Keratinocyte (primary cell): ENCODE data around the gene BACE1-AS. TPM values are rescaled to one million over a fixed set of nuclear protein-coding genes. Genes with fewer than 3 reads are reported as not detected.
"Not testable (repeated sequence)": the region's sequence is repeated elsewhere in the genome, so short reads cannot be mapped to it uniquely, and the experiment has no call there.

Source experiments
- DNase-seq: peaks from one replicate; pipeline ENCODE4 v3.0.0-alpha.2; 2011; ENCODE audit warnings: low read depth, missing footprints, low spot score
- FAIRE-seq: peaks from 2 replicates; lab custom pipeline; 2011; peaks lifted over from hg19 to GRCh38; lab: Jason Lieb, UNC
- H2AFZ ChIP-seq: 2 replicates; pipeline ENCODE4 v1.6.0; 2012; ENCODE audit warnings: low read length, control low read depth, inconsistent platforms; ENCODE audit not compliant: control insufficient read depth
- H3K27ac ChIP-seq: 2 replicates; pipeline ENCODE4 v1.5.1; 2011; ENCODE audit warnings: low read length; ENCODE audit not compliant: control insufficient read depth, insufficient read depth
- H3K27me3 ChIP-seq: 3 replicates; pipeline ENCODE4 v1.6.0; 2011; ENCODE audit warnings: low read length; ENCODE audit not compliant: control insufficient read depth, insufficient read depth; ENCODE audit errors: extremely low read depth
- H3K36me3 ChIP-seq, 2 experiments: 2 replicates in 1 of 2; 3 replicates in 1 of 2; pipeline ENCODE4 v1.5.1; 2011; ENCODE audit warnings: low read length in 2 of 2, mild to moderate bottlenecking in 1 of 2; ENCODE audit not compliant: control insufficient read depth in 2 of 2, insufficient read depth in 2 of 2; ENCODE audit errors: extremely low read depth in 1 of 2
- H3K4me1 ChIP-seq: 3 replicates; pipeline ENCODE4 v1.5.1; 2011; ENCODE audit warnings: low read length; ENCODE audit not compliant: control insufficient read depth, insufficient read depth; ENCODE audit errors: extremely low read depth
- H3K4me2 ChIP-seq: 3 replicates; pipeline ENCODE4 v1.6.0; 2011; ENCODE audit warnings: low read depth, low read length; ENCODE audit not compliant: control insufficient read depth, insufficient read depth; ENCODE audit errors: extremely low read depth
- H3K4me3 ChIP-seq, 3 experiments: fragments of 200-600 bp in 1 of 3; sonication (generic) in 1 of 3; 2 replicates in 2 of 3; 3 replicates in 1 of 3; pipeline ENCODE4 v1.5.1; 2011 to 2016; ENCODE audit warnings: low read length in 3 of 3, mild to moderate bottlenecking in 3 of 3, control low read depth in 2 of 3, inconsistent platforms in 1 of 3, low read depth in 1 of 3, mixed read lengths in 1 of 3, mixed run types in 1 of 3, moderate library complexity in 1 of 3; ENCODE audit not compliant: control insufficient read depth in 2 of 3, insufficient read depth in 2 of 3; ENCODE audit errors: extremely low read depth in 1 of 3
- H3K79me2 ChIP-seq: 2 replicates; pipeline ENCODE4 v1.6.0; 2012; ENCODE audit warnings: low read length; ENCODE audit not compliant: control insufficient read depth, insufficient read depth
- H3K9ac ChIP-seq: 3 replicates; pipeline ENCODE4 v1.6.0; 2011; ENCODE audit warnings: low read length; ENCODE audit not compliant: control insufficient read depth, insufficient read depth; ENCODE audit errors: extremely low read depth
- H3K9me1 ChIP-seq: 3 replicates; pipeline ENCODE4 v1.6.0; 2011; ENCODE audit warnings: low read length; ENCODE audit not compliant: control insufficient read depth, insufficient read depth; ENCODE audit errors: extremely low read depth
- H3K9me3 ChIP-seq: 2 replicates; pipeline ENCODE4 v1.5.1; 2012; ENCODE audit warnings: low read depth, low read length; ENCODE audit not compliant: control insufficient read depth
- H4K20me1 ChIP-seq: 3 replicates; pipeline ENCODE4 v1.6.0; 2011; ENCODE audit warnings: low read length; ENCODE audit not compliant: control insufficient read depth, insufficient read depth; ENCODE audit errors: extremely low read depth
- CTCF ChIP-seq, 3 experiments: IDR thresholded peaks in 1 of 3; conservative IDR thresholded peaks in 1 of 3; optimal IDR thresholded peaks in 1 of 3; 2 replicates in 2 of 3; 3 replicates in 1 of 3; pipeline versions ENCODE3 to v1.5.1; 2011; ENCODE audit warnings: low read length in 3 of 3, mild to moderate bottlenecking in 3 of 3, moderate library complexity in 2 of 3, control low read depth in 1 of 3, inconsistent platforms in 1 of 3; ENCODE audit not compliant: insufficient read depth in 2 of 3; ENCODE audit errors: extremely low read depth in 1 of 3
- EZH2 ChIP-seq: IDR thresholded peaks from one replicate; pipeline ENCODE4 v1.6.1; 2012; ENCODE audit warnings: inconsistent platforms, mild to moderate bottlenecking, low read length, moderate library complexity
- dilution Hi-C: fragments of 300-500 bp; cut with MboI; formaldehyde crosslinking; loops from one replicate; pipeline ENCODE4 v1.7.0; 2020; ENCODE audit warnings: low sequenced_read_pairs; ENCODE audit not compliant: extremely low pct_ligation_motif_present
- polyA plus RNA-seq, 5 experiments: library from polyadenylated mRNA; depleted of rRNA in 3 of 5; stranded (reverse) in 3 of 5; stranded (forward) in 1 of 5; unstranded in 1 of 5; fragments of >200 nt; gene quantifications; 1 replicate in 1 of 5; 2 replicates in 3 of 5; 3 replicates in 1 of 5; pipeline versions ENCODE4 v1.2.1 to v1.2.3, GENCODE V29; 2011 to 2012; ENCODE audit warnings: missing spikeins in 2 of 5, low read depth in 1 of 5, low replicate concordance in 1 of 5

BACE1-AS gene
- polyA plus RNA-seq, 1 donor (not counting 4 experiments of a cell fraction or from before 2014, with no cell fraction given): 2.2 TPM

DNA sequence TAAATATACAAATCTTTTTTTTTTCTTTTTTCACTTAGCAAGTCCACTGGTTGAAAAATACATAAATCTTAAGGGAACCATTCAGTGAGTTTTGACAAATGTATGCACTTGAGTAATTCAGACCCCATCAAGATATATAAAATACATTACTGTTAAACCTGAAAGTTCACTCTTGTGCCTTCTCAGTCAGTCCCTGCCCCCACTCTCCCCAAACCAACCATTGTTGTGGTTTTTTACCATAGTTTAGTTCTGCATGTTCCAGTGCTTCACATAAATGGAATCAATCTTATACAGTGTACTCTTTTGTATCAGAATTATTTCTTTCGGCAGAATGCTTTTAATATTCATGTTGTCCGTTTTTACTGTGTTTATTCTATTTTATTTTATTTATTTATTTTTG lies 32.6 kb upstream of the BACE1-AS start:
- dilution Hi-C loops: no loop called here
- DNase-seq (no peak), FAIRE-seq (no peak)
- Histone ChIP-seq H3K36me3 (peaks cover under 1 to 7% of the 10 kb centered on the region in 2 experiments), H3K9me3 (no peaks in the 10 kb centered on the region), H3K27me3 (no peaks in the 10 kb centered on the region), H3K9me1 (peaks cover 2% of the 10 kb centered on the region), H2AFZ (no peak overlapping the region), H4K20me1 (no peaks in the 10 kb centered on the region), H3K9ac (no peak overlapping the region), H3K4me2 (no peak overlapping the region), H3K27ac (no peak overlapping the region), H3K4me3 (no peak overlapping the region), H3K4me1 (peaks cover 13% of the 10 kb centered on the region), H3K79me2 (no peaks in the 10 kb centered on the region)
- TF ChIP-seq EZH2 (no peak), CTCF (optimal IDR thresholded peaks at IDR 0.05 in 1 of 3, IDR thresholded peaks at IDR 0.05 in 1 of 3, conservative IDR thresholded peaks at IDR 0.05 in 1 of 3; ENCODE audit: extremely low read depth in 1 of 3, insufficient read depth in 2 of 3, low read length in 3 of 3) (no peak)

DNA sequence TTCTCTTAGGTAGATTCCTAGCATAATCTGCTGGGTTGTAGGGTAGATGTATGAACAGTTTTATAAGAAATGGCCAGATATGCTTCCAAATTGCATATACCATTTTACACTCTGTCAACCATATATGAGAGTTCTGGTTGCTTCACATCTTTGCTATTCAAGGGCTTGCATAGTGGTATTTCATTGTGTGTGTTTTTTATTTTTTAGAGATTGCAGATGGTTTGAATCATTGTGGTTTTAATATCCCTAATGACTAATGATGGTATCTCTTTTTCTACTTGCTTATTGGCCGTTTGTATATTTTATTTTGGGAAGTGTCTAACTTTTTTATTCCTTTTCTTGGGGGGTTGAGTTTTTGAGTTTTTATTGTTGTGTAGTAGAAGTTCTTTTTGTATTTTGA lies 31.7 kb upstream of the BACE1-AS start:
- TF ChIP-seq CTCF (optimal IDR thresholded peaks at IDR 0.05 in 1 of 3, IDR thresholded peaks at IDR 0.05 in 1 of 3, conservative IDR thresholded peaks at IDR 0.05 in 1 of 3; ENCODE audit: extremely low read depth in 1 of 3, insufficient read depth in 2 of 3, low read length in 3 of 3) (no peak), EZH2 (no peak)
- H3K9me1 ChIP-seq: peaks cover 2% of the 10 kb centered on the region
- peaks cover 13% of the 10 kb centered on the region for H3K4me1 ChIP-seq
- FAIRE-seq (no peak), DNase-seq (no peak)
- peaks cover 2 to 5% of the 10 kb centered on the region in 2 experiments for H3K36me3 ChIP-seq
- H3K4me3 ChIP-seq: no peak overlapping the region
- H3K4me2 ChIP-seq: no peak overlapping the region
- no peaks in the 10 kb centered on the region for H3K27me3 ChIP-seq
- H3K79me2 ChIP-seq: no peaks in the 10 kb centered on the region
- dilution Hi-C loops: no loop called here
- H3K9ac ChIP-seq: no peak overlapping the region
- no peak overlapping the region for H3K27ac ChIP-seq
- H4K20me1 ChIP-seq: no peaks in the 10 kb centered on the region
- no peak overlapping the region for H2AFZ ChIP-seq
- no peaks in the 10 kb centered on the region for H3K9me3 ChIP-seq

- H4K20me1 ChIP-seq, DNase-seq, H3K9ac ChIP-seq, H3K4me1 ChIP-seq, H2AFZ ChIP-seq, H3K4me3 ChIP-seq, H3K9me1 ChIP-seq, H3K27me3 ChIP-seq, H3K36me3 ChIP-seq, H3K79me2 ChIP-seq, FAIRE-seq, H3K9me3 ChIP-seq, H3K27ac ChIP-seq, dilution Hi-C loops, H3K4me2 ChIP-seq: not testable (repeated sequence)
Observed at GRCh38 chr11:117264624-117265323, 26.4 kb upstream of the BACE1-AS start.
